Measurements from ENCODE around the gene RNF214.
A peak's percentile ranks its signal among the peaks of the same experiment; 100 is the strongest.
"Not testable (repeated sequence)": the region's sequence is repeated elsewhere in the genome, so short reads cannot be mapped to it uniquely, and the experiment has no call there.

Gene RNF214

GRCh38 chr11:117313091-117313490 is 80.6 kb downstream of the RNF214 start:
- DNase-seq (ENCODE audit: low read depth in 1 of 2, low spot score in 1 of 2), result no peak

DNA sequence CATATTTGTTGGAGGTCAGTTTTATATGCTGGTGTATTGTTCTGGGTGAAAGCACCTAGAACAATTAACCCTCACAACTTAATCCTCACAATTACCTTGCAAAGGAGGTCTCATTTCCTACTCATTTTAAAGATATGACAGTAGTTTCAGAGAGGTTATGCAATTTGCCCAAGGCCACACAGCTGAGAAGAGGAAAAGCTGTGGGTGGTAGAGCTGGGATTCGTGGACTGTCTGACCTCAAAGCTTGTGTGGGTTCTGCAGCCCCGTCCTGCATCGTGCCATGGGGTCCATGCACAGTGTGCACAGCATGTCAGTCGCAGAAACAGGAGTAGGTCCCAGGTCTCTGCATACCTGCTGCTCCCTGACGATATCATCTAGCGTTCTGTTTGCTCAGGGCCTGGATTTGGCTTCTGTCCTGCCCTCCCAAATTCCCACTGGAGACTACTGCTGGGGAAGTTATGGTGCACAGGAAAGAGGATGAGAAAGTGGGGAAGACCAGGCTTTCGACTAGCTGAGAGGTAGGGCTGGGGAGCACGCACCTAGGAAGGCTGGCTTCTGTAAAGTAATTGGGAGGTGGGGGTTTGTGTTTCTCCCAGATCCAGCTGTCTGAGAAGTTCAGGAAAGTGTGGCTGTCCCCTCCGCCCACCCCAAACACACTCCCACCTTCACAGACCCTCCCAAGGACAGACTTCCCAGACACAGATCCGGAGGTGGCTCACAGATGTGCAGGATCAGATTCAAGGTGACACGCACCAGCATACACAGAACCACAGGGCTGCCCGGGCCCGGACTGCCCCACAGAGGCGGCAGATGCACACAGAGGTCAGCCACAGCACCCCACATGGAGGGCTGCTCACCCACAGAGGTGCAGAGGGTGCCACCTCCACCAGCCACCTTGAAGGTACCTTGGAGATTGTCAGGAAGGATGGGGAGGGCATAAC is 81.6 kb downstream of the RNF214 start:
- no peak for DNase-seq (ENCODE audit: low read depth in 1 of 2, low spot score in 1 of 2)

GRCh38 chr11:117314840-117315239 is 82.4 kb downstream of the RNF214 start:
- DNase-seq (ENCODE audit: low read depth in 1 of 2, low spot score in 1 of 2), result no peak

GRCh38 chr11:117315285-117316196 is 83.1 kb downstream of the RNF214 start:
- no peak for DNase-seq (ENCODE audit: low read depth in 1 of 2, low spot score in 1 of 2)

DNA sequence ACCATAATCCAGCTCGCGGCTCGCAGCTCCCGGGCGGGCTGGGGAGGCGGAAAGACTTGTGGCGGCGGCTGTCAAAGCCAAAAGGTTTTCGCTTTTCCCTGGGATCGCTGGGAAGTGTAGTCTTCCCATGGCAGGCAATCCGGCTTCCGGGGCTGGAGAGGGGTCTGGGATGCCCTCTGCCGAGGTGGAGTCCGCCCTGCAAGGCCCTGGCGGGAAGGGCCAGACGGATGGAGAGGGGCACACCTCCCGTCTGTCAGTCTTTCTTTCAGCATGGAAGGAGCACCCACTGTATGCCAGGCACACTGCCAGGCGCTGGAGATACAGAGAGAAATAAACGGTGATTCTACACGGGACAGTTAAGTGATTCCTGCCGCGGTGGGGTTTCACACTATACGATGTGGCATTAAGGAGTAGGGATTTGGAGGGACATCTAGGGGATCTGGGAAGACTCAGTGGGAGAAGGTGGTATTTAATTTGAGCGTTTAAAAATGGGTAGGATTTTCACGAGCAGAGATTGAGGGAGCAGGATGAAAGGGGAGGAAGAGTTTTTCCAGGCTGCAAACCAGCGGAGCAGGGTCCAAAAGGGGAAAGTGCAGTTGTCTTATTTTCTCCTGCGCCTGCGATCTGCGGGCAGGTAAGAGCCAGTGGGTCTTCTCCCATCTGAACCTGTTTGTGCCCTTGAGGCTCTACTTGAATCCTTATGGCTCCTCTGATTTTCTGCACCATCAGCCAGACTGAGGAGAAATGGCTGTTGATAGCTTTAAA is 83.9 kb downstream of the RNF214 start, which contains the start of gene BACE1:
Gene BACE1 (minus strand): TSS at position 60 of the 765 bp plus-strand sequence. CDS start 461 bp downstream, outside the sequence.
- no peak for DNase-seq (ENCODE audit: low read depth in 1 of 2, low spot score in 1 of 2)

DNA sequence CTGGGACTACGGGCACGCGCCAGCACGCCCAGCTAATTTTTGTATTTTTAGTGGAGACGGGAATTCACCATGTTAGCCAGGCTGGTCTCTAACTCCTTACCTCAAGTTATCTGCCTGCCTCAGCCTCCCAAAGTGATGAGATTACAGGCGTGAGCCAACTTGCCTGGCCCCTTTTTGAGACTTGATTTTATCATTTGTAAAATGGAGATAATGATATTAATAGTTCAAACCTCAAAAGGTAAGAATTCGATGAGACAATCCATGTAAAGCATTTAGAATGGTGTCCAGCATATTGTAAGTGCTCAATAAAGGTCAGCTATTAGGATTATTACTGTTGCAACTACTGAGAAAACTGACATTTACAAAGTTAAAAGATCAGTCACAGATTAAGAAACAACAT is 86.3 kb downstream of the RNF214 start:
- DNase-seq (ENCODE audit: low read depth in 1 of 2, low spot score in 1 of 2), result no peak

- no peak for DNase-seq (ENCODE audit: low read depth in 1 of 2, low spot score in 1 of 2)
Measured at GRCh38 chr11:117319214-117319840, 86.9 kb downstream of the RNF214 start.

DNA sequence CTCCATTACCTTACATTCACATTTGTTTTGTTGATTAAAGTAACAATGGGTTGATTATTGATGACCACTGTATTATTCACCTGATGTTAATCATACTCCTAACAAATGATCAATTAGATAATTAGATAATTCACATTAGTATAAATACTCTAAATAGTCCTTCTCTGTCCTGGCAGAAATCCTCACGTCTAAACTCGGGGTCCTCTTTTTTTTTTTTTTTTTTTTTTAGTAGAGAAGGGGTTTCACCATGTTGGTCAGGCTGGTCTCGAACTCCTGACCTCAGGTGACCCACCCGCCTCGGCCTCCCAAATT is 94.7 kb downstream of the RNF214 start:
- DNase-seq (ENCODE audit: low read depth in 1 of 2, low spot score in 1 of 2), result not testable (repeated sequence)

- peak; percentile 85 to 94 for DNase-seq (ENCODE audit: low read depth in 1 of 2, low spot score in 1 of 2)
Measured at GRCh38 chr11:117327567-117328374, 95.3 kb downstream of the RNF214 start, which contains the start of gene CEP164. CEP164 (plus strand) TSS chr11:117327854; CDS start chr11:117338587, 10,733 bp downstream.

- DNase-seq (ENCODE audit: low read depth in 1 of 2, low spot score in 1 of 2), result no peak
Measured at GRCh38 chr11:117328375-117329010, 96.0 kb downstream of the RNF214 start.

DNA sequence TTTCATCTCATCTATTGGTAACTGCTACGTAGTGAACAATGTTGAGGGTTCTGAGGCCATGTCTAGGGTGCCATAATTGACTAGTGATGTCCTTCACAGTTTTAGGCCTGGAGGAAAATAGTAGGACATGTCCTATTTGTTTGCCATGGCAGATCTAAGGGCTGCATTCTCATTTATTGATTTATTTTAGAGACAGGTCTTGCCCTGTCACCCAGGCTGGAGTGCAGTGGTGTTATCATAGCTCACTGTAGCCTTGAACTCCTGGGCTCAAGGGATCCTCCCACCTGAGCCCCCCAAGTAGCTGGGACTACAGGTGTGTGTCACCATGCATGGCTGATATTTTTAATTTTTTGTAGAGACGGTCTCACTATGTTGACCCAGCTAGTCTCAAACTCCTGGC is 100.4 kb downstream of the RNF214 start:
- no peak for DNase-seq (ENCODE audit: low read depth in 1 of 2, low spot score in 1 of 2)

DNA sequence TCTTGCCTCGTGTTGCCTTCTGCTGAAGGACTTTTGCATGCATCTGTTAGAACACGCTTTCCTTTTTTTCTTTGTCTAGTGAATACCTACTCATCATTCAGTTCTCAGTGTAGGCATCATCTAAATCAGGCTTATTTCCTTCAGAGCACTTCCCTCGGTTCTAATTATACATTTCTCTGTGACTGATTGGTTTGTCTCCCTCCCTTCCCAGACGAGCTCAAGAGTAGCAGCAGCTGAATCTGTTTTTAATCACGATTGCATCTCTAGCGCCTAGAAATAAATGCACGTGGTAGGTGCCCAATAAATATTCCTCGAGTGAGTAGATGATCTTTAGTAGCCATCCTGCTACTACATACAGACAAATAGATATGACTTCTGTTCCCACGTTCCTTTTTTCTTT is 101.4 kb downstream of the RNF214 start:
- no peak for DNase-seq (ENCODE audit: low read depth in 1 of 2, low spot score in 1 of 2)

DNA sequence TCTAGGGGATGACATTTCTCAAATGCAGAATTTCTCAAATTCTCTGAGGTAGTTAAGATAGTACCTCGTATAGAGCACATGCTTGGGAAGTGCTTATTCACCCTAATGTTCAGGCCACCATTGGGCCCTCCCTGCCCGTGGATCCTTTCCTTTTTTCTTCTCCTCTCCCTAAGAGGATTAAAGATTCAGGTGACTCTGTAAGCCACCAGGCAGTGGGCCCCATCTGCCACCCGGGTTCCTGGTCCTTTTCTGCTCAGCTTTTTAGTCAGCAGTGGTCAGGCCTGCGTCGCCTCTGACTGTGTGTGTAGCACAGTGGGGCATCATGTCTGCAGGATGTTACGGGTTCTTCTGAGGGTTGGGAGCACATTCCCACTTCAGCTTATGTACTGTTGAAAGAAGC is 102.4 kb downstream of the RNF214 start:
- DNase-seq (ENCODE audit: low read depth in 1 of 2, low spot score in 1 of 2), result no peak

DNA sequence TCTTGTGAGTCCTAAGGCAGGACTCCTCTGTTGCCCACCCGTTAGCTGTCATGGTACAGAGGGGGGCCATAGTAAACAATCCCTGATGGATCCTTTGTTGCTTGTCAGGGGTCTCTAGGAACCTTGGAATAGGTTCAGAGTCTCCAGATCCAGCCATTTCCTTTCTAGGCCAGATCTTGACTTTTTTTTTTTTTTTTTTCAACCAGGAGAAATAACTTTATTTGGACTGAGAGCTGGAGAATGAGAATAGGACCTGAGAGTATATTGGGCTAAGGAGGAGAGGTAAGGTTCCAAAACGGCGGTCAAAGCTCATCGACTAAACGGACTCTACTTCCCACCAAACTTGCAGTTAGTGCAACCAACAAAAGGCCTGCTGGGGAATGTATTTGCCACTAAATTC is 102.9 kb downstream of the RNF214 start:
- DNase-seq (ENCODE audit: low read depth in 1 of 2, low spot score in 1 of 2), result no peak

Measured in activated CD4-positive, alpha-beta T cell treated with anti-CD3 and anti-CD28 coated beads, Interleukin-2, amount 50 U/mL, for 24 hours (primary cell).